Gastrocnemius medialis (tissue), 4 donors: Measurements from ENCODE around the gene CACTIN. TPM values are rescaled to one million over a fixed set of nuclear protein-coding genes. Genes with fewer than 3 reads are reported as not detected.

Source experiments
- ATAC-seq, 2 donors: fragments of 150-250 bp; one replicate each; pipeline ENCODE4 v1.9.1; 2016
- DNase-seq, 2 donors: peaks; one replicate each; pipeline ENCODE4 v3.0.0-alpha.2; 2019
- H3K27ac ChIP-seq, 4 donors: fragments of 200-600 bp; sonication (generic); 1 replicate in 1 of 4; 2 replicates in 3 of 4; pipeline ENCODE4 v1.5.1; 2016 to 2018; ENCODE audit warnings: mild to moderate bottlenecking in 2 of 4, moderate library complexity in 1 of 4
- H3K27me3 ChIP-seq, 3 donors: fragments of 200-600 bp; sonication (generic) in 2 of 3; 1 replicate in 1 of 3; 2 replicates in 2 of 3; pipeline versions ENCODE4 v1.5.1 to v1.6.0; 2016 to 2019; ENCODE audit warnings: mild to moderate bottlenecking in 1 of 3, moderate library complexity in 1 of 3
- H3K36me3 ChIP-seq, 2 donors: fragments of 200-600 bp; sonication (generic) in 1 of 2; one replicate each; pipeline ENCODE4 v1.5.1; 2017 to 2018
- H3K4me1 ChIP-seq, 2 donors: fragments of 200-600 bp; sonication (generic) in 1 of 2; one replicate each; pipeline ENCODE4 v1.5.1; 2016 to 2017; ENCODE audit warnings: mild to moderate bottlenecking in 2 of 2
- H3K4me3 ChIP-seq, 4 donors: fragments of 200-600 bp; sonication (generic) in 3 of 4; 1 replicate in 1 of 4; 2 replicates in 3 of 4; pipeline ENCODE4 v1.5.1; 2016 to 2019; ENCODE audit warnings: mild to moderate bottlenecking in 2 of 4
- H3K9me3 ChIP-seq, 3 donors: fragments of 200-600 bp; sonication (generic) in 2 of 3; 1 replicate in 1 of 3; 2 replicates in 2 of 3; pipeline ENCODE4 v1.5.1; 2016 to 2019
- CTCF ChIP-seq, 5 experiments: fragments of 450-650 bp in 3 of 5; fragments of 200-600 bp in 2 of 5; sonication (generic) in 2 of 5; IDR thresholded peaks in 4 of 5; conservative IDR thresholded peaks in 1 of 5; 1 replicate in 4 of 5; 2 replicates in 1 of 5; pipeline ENCODE4 v1.5.1; 2016 to 2019; ENCODE audit warnings: antibody characterized with exemption in 5 of 5, mild to moderate bottlenecking in 3 of 5, moderate library complexity in 3 of 5
- POLR2A ChIP-seq, 2 donors: fragments of 450-650 bp; IDR thresholded peaks; one replicate each; pipeline ENCODE4 v1.6.1; 2017; ENCODE audit warnings: antibody characterized with exemption in 2 of 2, mild to moderate bottlenecking in 2 of 2, moderate library complexity in 2 of 2
- in situ Hi-C, 4 donors: fragments of 200-750 bp; cut with MboI; loops; one replicate each; pipeline versions ENCODE4 v1.15.0 to v1.8.0; 2017; ENCODE audit warnings: low sequenced_read_pairs in 4 of 4
- intact Hi-C: fragments of 100-400 bp; cut with DNase I; formaldehyde crosslinking; loops from one replicate; pipeline ENCODE4 v1.15.1; 2023; ENCODE audit warnings: low total_unique reads
- total RNA-seq, 4 donors: library from RNA; depleted of rRNA; stranded (reverse); fragments of >200 nt; gene quantifications; one replicate each; pipeline versions ENCODE4 v1.1.0 to v1.2.3, GENCODE V29; 2016

Gene CACTIN
- total RNA-seq, 4 donors from 2014 or later, result 19.5 to 28.4 (median 27.4) TPM

- Histone ChIP-seq H3K27ac (no peak overlapping the region), H3K4me1 (peaks cover 8 to 9% of the 10 kb centered on the region in 2 donors), H3K36me3 (peaks cover 0 to 48% of the 10 kb centered on the region in 2 donors), H3K9me3 (no peaks in the 10 kb centered on the region), H3K27me3 (no peaks in the 10 kb centered on the region), H3K4me3 (no peak overlapping the region)
- ATAC-seq (no peak), DNase-seq (no peak)
- in situ Hi-C loops, result no loop called here
- intact Hi-C loops, result no loop called here
- TF ChIP-seq CTCF (IDR thresholded peaks at IDR 0.05 in 4 of 5, conservative IDR thresholded peaks at IDR 0.05 in 1 of 5) (no peak), POLR2A (IDR thresholded peaks at IDR 0.05) (no peak)
Measured at GRCh38 chr19:3653081-3653795, 26.6 kb upstream of the CACTIN start.

- DNase-seq (no peak), ATAC-seq (no peak)
- Histone ChIP-seq H3K36me3 (peaks cover 0 to 48% of the 10 kb centered on the region in 2 donors), H3K27ac (no peak overlapping the region), H3K9me3 (no peaks in the 10 kb centered on the region), H3K4me3 (no peak overlapping the region), H3K27me3 (no peaks in the 10 kb centered on the region), H3K4me1 (peaks cover 8 to 9% of the 10 kb centered on the region in 2 donors)
- intact Hi-C loops (no loop called here), in situ Hi-C loops (no loop called here)
- TF ChIP-seq POLR2A (IDR thresholded peaks at IDR 0.05) (no peak), CTCF (IDR thresholded peaks at IDR 0.05 in 4 of 5, conservative IDR thresholded peaks at IDR 0.05 in 1 of 5) (no peak)
Measured at GRCh38 chr19:3652422-3652821, 25.8 kb upstream of the CACTIN start.

GRCh38 chr19:3651684-3652083 lies 25.1 kb upstream of the CACTIN start:
- intact Hi-C loops, result no loop called here
- TF ChIP-seq CTCF (IDR thresholded peaks at IDR 0.05 in 4 of 5, conservative IDR thresholded peaks at IDR 0.05 in 1 of 5), result no peak
- TF ChIP-seq POLR2A (IDR thresholded peaks at IDR 0.05), result no peak
- no peak overlapping the region for H3K4me3 ChIP-seq
- H3K4me1 ChIP-seq, result peaks cover 8 to 9% of the 10 kb centered on the region in 2 donors
- peaks cover 0 to 41% of the 10 kb centered on the region in 2 donors for H3K36me3 ChIP-seq
- no peak for ATAC-seq
- H3K9me3 ChIP-seq, result no peaks in the 10 kb centered on the region
- H3K27me3 ChIP-seq, result no peaks in the 10 kb centered on the region
- no peak for DNase-seq
- in situ Hi-C loops, result no loop called here
- no peak overlapping the region for H3K27ac ChIP-seq

GRCh38 chr19:3649888-3650287 lies 23.3 kb upstream of the CACTIN start:
- intact Hi-C loops, result no loop called here
- Histone ChIP-seq H3K4me3 (no peak overlapping the region), H3K27ac (no peak overlapping the region), H3K36me3 (peaks cover 0 to 40% of the 10 kb centered on the region in 2 donors), H3K4me1 (peaks cover 8 to 9% of the 10 kb centered on the region in 2 donors), H3K9me3 (no peaks in the 10 kb centered on the region), H3K27me3 (no peaks in the 10 kb centered on the region)
- ATAC-seq (no peak), DNase-seq (no peak)
- in situ Hi-C loops, result no loop called here
- TF ChIP-seq POLR2A (IDR thresholded peaks at IDR 0.05) (no peak), CTCF (IDR thresholded peaks at IDR 0.05 in 4 of 5, conservative IDR thresholded peaks at IDR 0.05 in 1 of 5) (no peak)
